MM.1S (cell line): ENCODE data around the gene LRAT.

ENCODE experiments used
- DNase-seq: peaks from one replicate; pipeline ENCODE4 v3.0.0-alpha.2; 2015
- H2AFZ ChIP-seq: fragments of 300-600 bp; sonication (generic); 2 replicates; pipeline ENCODE4 v1.6.0; 2016; ENCODE audit warnings: antibody characterized with exemption, low read length
- H3F3A ChIP-seq: fragments of 300-600 bp; sonication (generic); 2 replicates; pipeline ENCODE4 v1.6.1; 2016; ENCODE audit warnings: mild to moderate bottlenecking, antibody characterized with exemption, low read length, moderate library complexity, mixed read lengths; ENCODE audit not compliant: insufficient read depth
- H3K27ac ChIP-seq: fragments of 300-600 bp; sonication (generic); 2 replicates; pipeline ENCODE4 v1.5.1; 2016; ENCODE audit warnings: mild to moderate bottlenecking, low read length
- H3K27me3 ChIP-seq: fragments of 300-600 bp; sonication (generic); replicated peaks from 2 replicates; pipeline ENCODE4 v1.6.0; 2016; ENCODE audit warnings: low read length; ENCODE audit not compliant: insufficient read depth
- H3K36me3 ChIP-seq: fragments of 300-600 bp; sonication (generic); replicated peaks from 2 replicates; pipeline ENCODE4 v1.6.1; 2016; ENCODE audit warnings: mild to moderate bottlenecking, low read length, mixed read lengths; ENCODE audit not compliant: insufficient read depth
- H3K4me1 ChIP-seq: fragments of 300-600 bp; sonication (generic); 2 replicates; pipeline ENCODE4 v1.6.1; 2016; ENCODE audit warnings: low read length, mixed read lengths
- H3K4me2 ChIP-seq: fragments of 300-600 bp; sonication (generic); 2 replicates; pipeline ENCODE4 v1.6.0; 2016; ENCODE audit warnings: low read depth, low read length
- H3K4me3 ChIP-seq: fragments of 300-600 bp; sonication (generic); 2 replicates; pipeline ENCODE4 v1.5.1; 2016; ENCODE audit warnings: low read length, mixed read lengths
- H3K79me2 ChIP-seq: fragments of 300-600 bp; sonication (generic); 2 replicates; pipeline ENCODE4 v1.6.1; 2016; ENCODE audit warnings: mixed run types, low read length, mixed read lengths
- H3K9ac ChIP-seq: fragments of 300-600 bp; sonication (generic); 2 replicates; pipeline ENCODE4 v1.6.1; 2016; ENCODE audit warnings: low read length, mixed read lengths
- H3K9me2 ChIP-seq: fragments of 300-600 bp; sonication (generic); replicated peaks from 2 replicates; pipeline ENCODE4 v1.6.1; 2016; ENCODE audit warnings: mild to moderate bottlenecking, low read length, mixed read lengths; ENCODE audit not compliant: insufficient read depth
- H3K9me3 ChIP-seq: fragments of 300-600 bp; sonication (generic); replicated peaks from 2 replicates; pipeline ENCODE4 v1.6.1; 2016; ENCODE audit warnings: mild to moderate bottlenecking, low read length, mixed read lengths; ENCODE audit not compliant: insufficient read depth
- H4K20me1 ChIP-seq: fragments of 300-600 bp; sonication (generic); 2 replicates; pipeline ENCODE4 v1.6.1; 2016; ENCODE audit warnings: mild to moderate bottlenecking, low read length, moderate library complexity, mixed read lengths; ENCODE audit not compliant: insufficient read depth
- CTCF ChIP-seq: fragments of 300-600 bp; sonication (generic); IDR thresholded peaks from 2 replicates; pipeline ENCODE4 v1.5.1; 2016; ENCODE audit warnings: antibody characterized with exemption, low read length, mixed read lengths
- EZH2 ChIP-seq: fragments of 300-600 bp; sonication (generic); optimal IDR thresholded peaks from 2 replicates; pipeline ENCODE3; 2017; ENCODE audit warnings: low read depth, mild to moderate bottlenecking, antibody characterized with exemption, low read length, mixed read lengths
- EZH2phosphoT487 ChIP-seq: fragments of 300-600 bp; sonication (generic); IDR thresholded peaks from 2 replicates; pipeline ENCODE4 v1.6.1; 2018; ENCODE audit warnings: antibody characterized with exemption, low read length

The LRAT gene

GRCh38 chr4:154779362-154779947, 35.7 kb downstream of the LRAT start:
- Histone ChIP-seq H2AFZ (no peak overlapping the region), H3F3A (no peaks in the 10 kb centered on the region), H3K79me2 (no peaks in the 10 kb centered on the region), H3K4me1 (no peaks in the 10 kb centered on the region), H4K20me1 (no peaks in the 10 kb centered on the region), H3K4me3 (no peak overlapping the region), H3K27me3 (no peaks in the 10 kb centered on the region), H3K9me3 (no peaks in the 10 kb centered on the region), H3K9me2 (no peaks in the 10 kb centered on the region), H3K9ac (no peak overlapping the region), H3K27ac (no peak overlapping the region), H3K4me2 (no peak overlapping the region), H3K36me3 (no peaks in the 10 kb centered on the region)
- TF ChIP-seq CTCF = peak; percentile 49
- TF ChIP-seq EZH2 = no peak
- DNase-seq = peak; percentile 30

DNA sequence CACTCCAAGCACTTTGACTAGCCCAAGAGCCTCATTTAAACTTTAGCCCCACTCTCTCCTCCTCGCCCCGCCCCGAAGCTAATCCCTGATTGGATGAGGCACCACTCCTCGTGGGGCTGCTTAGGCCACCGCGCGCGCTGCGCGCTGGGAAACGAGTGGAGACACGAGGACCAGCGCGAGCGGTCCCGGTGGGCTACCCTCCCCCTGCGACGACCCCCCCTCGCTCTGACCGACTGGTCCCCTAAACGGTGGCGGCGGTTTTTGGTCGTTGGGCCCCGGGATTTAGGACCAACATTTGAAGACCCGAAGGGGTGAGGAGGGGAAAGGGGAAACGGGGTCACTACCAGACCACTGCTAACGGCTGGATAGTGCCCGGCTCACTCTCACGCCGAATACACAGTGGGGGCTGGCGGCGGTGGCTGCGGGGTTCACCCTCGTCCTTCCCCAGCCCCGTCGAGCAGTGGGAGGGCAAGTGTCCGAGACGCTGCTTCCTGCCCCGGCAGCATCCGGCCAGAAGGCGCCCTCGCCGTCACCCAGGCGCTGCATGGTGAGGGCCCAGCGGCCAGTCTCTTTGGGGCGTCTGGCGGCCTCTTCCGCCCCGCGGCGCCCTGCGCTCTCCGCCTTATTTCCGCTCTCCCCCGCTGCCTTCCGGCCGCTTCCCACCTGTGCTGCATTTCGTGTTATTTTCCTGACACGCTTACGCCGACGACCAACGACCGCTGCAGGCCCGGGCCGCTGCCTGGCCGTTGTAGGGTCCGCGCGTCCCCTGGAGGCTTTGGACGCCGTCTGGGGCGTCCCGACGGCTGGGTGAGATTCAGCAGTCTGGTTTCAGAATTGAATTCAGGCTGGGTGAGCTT, 37.6 kb downstream of the LRAT start, which contains the start of gene RBM46:
Gene RBM46 (plus strand): TSS at position 147 of the 857 bp plus-strand sequence. CDS start 15,481 bp downstream, outside the sequence.
- Histone ChIP-seq H3K4me3 (no peak within 1 kb of the TSS), H2AFZ (no peak within 1 kb of the TSS), H3K36me3 (no peaks in the 10 kb centered on the region), H3F3A (no peaks in the 10 kb centered on the region), H3K4me2 (no peak within 1 kb of the TSS), H3K27ac (no peak within 1 kb of the TSS), H3K9ac (no peak within 1 kb of the TSS), H3K9me2 (no peaks in the 10 kb centered on the region), H3K4me1 (no peaks in the 10 kb centered on the region), H3K79me2 (no peaks in the 10 kb centered on the region), H3K27me3 (no peaks in the 10 kb centered on the region), H3K9me3 (no peaks in the 10 kb centered on the region), H4K20me1 (no peaks in the 10 kb centered on the region)
- TF ChIP-seq EZH2phosphoT487 = no peak
- no peak for TF ChIP-seq CTCF
- no peak for TF ChIP-seq EZH2
- no peak for DNase-seq

- Histone ChIP-seq H3K4me2 (no peak overlapping the region), H3K27me3 (no peaks in the 10 kb centered on the region)
Measured at GRCh38 chr4:154781983-154782293, 38.1 kb downstream of the LRAT start.

More at GRCh38 chr4:154781983-154782293, 38.1 kb downstream of the LRAT start:
- Histone ChIP-seq H2AFZ (no peak overlapping the region), H3K9me2 (no peaks in the 10 kb centered on the region), H3K27ac (no peak overlapping the region), H3F3A (no peaks in the 10 kb centered on the region), H4K20me1 (no peaks in the 10 kb centered on the region), H3K79me2 (no peaks in the 10 kb centered on the region), H3K4me3 (no peak overlapping the region), H3K36me3 (no peaks in the 10 kb centered on the region), H3K4me1 (no peaks in the 10 kb centered on the region), H3K9me3 (no peaks in the 10 kb centered on the region), H3K9ac (no peak overlapping the region)
- DNase-seq = no peak
- no peak for TF ChIP-seq EZH2
- no peak for TF ChIP-seq EZH2phosphoT487
- TF ChIP-seq CTCF = no peak
